ENCODE data around the gene BLOC1S5. TPM values are rescaled to one million over a fixed set of nuclear protein-coding genes. Genes with fewer than 3 reads are reported as not detected.
A peak's percentile ranks its signal among the peaks of the same experiment; 100 is the strongest.

The BLOC1S5 gene
- total RNA-seq, 1 donor from 2014 or later, result 9.7 TPM

DNA sequence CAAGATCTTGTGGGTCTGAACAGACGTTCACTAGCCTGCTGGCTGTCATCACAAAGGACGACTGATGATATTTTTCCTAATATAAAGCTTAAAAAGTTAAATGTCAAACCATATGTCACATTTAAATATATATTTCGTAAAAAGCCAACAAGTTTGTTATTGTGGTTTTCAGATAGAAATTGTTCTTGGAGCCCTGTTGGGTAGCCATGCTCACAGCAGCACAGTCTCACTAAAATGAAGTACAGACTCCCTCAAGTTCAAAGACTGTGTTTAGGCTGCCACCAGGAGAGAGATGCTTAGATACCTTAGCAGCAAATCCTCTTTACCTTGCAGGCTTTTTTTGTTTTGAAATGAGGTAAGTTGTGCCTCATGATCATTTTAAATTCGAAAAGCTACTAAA is 20.4 kb upstream of the BLOC1S5 start:
- FAIRE-seq (no peak), DNase-seq (ENCODE audit: low read depth) (no peak)
- Histone ChIP-seq H3K27me3 (ENCODE audit: control insufficient read depth, insufficient read depth, low read length) (no peaks in the 10 kb centered on the region), H3K36me3 (ENCODE audit: control insufficient read depth, insufficient read depth, low read length) (peaks cover 2% of the 10 kb centered on the region), H3K4me3 (ENCODE audit: low read depth, low read length) (no peak overlapping the region)
- TF ChIP-seq, protein P1, sequence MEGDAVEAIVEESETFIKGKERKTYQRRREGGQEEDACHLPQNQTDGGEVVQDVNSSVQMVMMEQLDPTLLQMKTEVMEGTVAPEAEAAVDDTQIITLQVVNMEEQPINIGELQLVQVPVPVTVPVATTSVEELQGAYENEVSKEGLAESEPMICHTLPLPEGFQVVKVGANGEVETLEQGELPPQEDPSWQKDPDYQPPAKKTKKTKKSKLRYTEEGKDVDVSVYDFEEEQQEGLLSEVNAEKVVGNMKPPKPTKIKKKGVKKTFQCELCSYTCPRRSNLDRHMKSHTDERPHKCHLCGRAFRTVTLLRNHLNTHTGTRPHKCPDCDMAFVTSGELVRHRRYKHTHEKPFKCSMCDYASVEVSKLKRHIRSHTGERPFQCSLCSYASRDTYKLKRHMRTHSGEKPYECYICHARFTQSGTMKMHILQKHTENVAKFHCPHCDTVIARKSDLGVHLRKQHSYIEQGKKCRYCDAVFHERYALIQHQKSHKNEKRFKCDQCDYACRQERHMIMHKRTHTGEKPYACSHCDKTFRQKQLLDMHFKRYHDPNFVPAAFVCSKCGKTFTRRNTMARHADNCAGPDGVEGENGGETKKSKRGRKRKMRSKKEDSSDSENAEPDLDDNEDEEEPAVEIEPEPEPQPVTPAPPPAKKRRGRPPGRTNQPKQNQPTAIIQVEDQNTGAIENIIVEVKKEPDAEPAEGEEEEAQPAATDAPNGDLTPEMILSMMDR (IDR thresholded peaks at IDR 0.05; ENCODE audit: insufficient read depth, low read length, severe bottlenecking), result no peak

DNA sequence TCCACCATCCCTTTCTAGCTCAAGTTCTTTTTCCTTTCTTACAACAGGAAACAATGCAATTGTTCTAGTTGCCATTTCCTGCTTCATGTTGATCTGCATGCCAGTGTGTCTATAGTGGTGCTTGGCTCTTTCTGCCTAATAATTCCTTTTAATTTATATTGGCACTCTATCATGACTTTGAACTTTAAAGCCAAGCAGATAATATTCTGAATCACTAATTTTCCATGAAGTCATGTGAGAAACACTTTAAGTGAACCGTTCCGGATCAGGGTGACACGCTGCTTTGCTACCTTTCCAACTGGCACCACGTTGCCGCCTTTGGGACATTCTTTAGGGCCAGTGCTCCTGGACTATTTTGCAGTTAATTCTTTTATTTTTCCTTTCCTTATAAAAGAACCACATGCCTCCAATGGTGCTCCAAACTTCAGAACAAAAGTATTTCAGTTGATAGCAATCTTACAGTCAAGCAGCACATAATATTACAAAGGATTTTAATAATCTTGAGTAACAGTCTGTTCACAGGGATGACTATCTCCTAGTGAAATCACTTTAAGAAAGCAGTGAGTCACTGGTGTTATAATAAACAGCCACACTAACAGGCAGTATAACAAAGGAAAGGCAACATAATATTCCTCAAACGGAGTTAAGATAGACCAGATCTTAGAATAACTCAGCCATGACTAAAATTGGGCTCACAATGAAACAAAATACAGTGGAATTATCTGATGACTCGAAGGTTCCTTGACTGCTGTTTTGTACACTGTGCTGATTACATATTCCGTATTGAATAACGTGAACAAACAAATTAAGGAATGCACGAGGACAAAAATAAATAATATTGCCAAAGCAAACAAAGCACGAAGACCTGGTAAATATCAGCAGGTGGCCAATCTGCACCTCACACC is 19.0 kb upstream of the BLOC1S5 start:
- TF ChIP-seq, protein P1 (IDR thresholded peaks at IDR 0.05; ENCODE audit: insufficient read depth, low read length, severe bottlenecking), result no peak
- Histone ChIP-seq H3K36me3 (ENCODE audit: control insufficient read depth, insufficient read depth, low read length) (no peaks in the 10 kb centered on the region), H3K4me3 (ENCODE audit: low read depth, low read length) (no peak overlapping the region), H3K27me3 (ENCODE audit: control insufficient read depth, insufficient read depth, low read length) (no peaks in the 10 kb centered on the region)
- FAIRE-seq (no peak), DNase-seq (ENCODE audit: low read depth) (peak; percentile 98)

DNA sequence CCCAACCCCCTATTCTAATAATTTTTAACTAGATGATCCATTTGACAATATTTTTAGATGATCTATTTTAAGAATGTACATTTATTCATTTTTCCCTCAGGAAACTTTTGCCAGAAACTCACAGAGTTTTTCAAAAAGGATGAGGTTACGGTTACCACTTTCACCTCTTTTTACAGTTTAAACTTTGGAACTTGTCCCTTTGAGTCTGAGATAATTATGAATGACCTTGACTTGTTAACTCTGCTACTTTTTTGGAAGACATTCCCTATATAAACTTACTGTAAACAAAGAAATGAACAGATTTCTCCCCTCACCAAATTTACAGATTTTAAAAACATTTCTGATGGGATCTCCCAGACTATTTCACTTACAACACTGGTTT is 18.4 kb upstream of the BLOC1S5 start:
- Histone ChIP-seq H3K27me3 (ENCODE audit: control insufficient read depth, insufficient read depth, low read length) (no peaks in the 10 kb centered on the region), H3K36me3 (ENCODE audit: control insufficient read depth, insufficient read depth, low read length) (no peaks in the 10 kb centered on the region), H3K4me3 (ENCODE audit: low read depth, low read length) (no peak overlapping the region)
- FAIRE-seq, result no peak
- DNase-seq (ENCODE audit: low read depth), result no peak
- TF ChIP-seq, protein P1 (IDR thresholded peaks at IDR 0.05; ENCODE audit: insufficient read depth, low read length, severe bottlenecking), result no peak

DNA sequence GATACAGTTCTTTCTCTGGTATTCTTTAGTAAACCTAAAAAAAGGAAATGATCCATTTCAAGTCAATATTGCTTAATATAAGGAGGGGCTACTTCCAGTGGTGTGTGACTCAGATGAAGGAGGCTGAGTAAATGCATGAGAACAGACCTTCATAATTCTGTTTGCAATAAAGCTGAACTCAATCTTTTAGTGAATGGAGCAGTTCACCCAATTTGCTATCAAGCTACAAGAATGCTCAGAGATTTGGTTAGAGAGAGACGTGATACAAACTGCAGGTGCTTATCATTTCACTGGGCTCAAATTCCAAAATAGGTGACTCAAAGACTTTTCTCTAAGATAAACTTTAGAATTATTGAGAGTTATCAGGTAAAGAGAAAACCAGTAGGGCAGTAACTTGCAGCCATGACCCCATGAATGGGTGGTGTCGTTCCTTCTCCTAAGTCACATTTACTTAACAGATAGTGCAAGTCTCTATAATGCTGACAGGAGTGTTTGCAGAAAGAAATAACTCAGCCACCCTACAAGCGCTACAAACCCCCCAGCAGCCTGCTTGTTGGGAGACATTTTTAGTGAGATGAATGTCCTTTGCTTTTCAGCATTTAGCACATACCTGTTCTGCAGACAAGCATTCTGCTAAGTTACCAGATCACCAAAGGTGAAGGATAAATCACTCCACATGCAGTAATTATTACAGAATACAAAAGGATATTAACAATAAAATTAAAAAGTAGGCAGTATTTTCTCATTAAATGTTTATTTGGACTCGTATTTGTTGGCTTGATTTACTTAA is 16.4 kb upstream of the BLOC1S5 start:
- Histone ChIP-seq H3K36me3 (ENCODE audit: control insufficient read depth, insufficient read depth, low read length) (no peaks in the 10 kb centered on the region), H3K27me3 (ENCODE audit: control insufficient read depth, insufficient read depth, low read length) (no peaks in the 10 kb centered on the region), H3K4me3 (ENCODE audit: low read depth, low read length) (no peak overlapping the region)
- DNase-seq (ENCODE audit: low read depth) (peak; percentile 92), FAIRE-seq (no peak)
- TF ChIP-seq, protein P1 (IDR thresholded peaks at IDR 0.05; ENCODE audit: insufficient read depth, low read length, severe bottlenecking), result no peak

DNA sequence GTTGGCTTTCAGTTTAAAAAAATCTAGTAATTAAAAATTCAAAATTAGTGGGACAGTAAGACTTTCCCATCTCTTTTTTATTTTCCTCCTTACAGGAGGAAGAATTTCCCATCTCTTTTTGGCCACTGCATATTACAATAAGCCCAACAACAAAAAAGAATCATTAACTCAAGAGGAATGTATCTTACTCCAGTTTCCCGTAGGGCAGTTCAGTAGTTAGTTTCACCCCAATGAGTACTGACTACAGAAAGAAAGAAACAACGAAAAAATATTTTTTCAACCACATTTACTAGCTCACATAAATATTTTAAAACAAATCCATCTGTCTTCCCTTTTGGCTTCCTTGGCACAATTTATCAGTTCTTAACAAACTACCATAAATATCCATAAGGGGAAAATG is 14.9 kb upstream of the BLOC1S5 start:
- no peak for DNase-seq (ENCODE audit: low read depth)
- Histone ChIP-seq H3K27me3 (ENCODE audit: control insufficient read depth, insufficient read depth, low read length) (no peaks in the 10 kb centered on the region), H3K36me3 (ENCODE audit: control insufficient read depth, insufficient read depth, low read length) (no peaks in the 10 kb centered on the region), H3K4me3 (ENCODE audit: low read depth, low read length) (no peak overlapping the region)
- FAIRE-seq, result no peak
- TF ChIP-seq, protein P1 (IDR thresholded peaks at IDR 0.05; ENCODE audit: insufficient read depth, low read length, severe bottlenecking), result no peak

All from bronchial epithelial cell (primary cell).